Measurements from ENCODE around the gene AUTS2.

Gene AUTS2

DNA sequence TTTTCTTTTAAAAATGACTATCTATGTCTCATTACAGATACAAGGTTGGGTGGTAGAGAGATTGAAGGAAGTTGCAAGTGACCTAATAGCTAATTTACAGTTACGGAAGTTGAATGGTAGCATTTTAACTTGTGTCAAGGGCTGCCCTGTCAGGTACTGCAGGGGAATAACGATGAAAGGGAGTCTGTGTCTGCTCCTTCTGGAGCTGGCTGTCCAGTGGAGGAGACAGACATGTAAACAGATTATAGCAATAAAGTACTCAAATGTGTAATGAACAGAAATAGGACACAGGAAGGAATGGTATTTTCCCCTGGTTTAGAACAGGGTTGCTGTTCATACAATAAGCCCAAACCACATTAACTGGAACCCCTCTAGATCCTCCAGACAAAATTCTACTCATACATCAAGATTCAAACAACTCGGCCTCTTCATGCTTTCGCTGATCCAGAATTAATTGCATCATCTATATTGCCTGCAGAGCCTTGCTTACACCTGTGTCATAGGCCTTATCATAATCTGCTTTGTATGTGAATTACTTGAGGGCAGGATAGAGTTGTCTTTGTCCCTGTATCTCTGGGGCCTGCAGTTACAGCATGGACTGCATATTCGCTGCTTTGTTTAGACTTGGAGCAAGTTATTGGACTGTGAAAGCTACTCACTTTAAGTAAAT, 42.8 kb downstream of the AUTS2 start:
- no peak overlapping the region for H3K4me3 ChIP-seq (ENCODE audit: low read depth, low read length)
- TF ChIP-seq, protein P1, sequence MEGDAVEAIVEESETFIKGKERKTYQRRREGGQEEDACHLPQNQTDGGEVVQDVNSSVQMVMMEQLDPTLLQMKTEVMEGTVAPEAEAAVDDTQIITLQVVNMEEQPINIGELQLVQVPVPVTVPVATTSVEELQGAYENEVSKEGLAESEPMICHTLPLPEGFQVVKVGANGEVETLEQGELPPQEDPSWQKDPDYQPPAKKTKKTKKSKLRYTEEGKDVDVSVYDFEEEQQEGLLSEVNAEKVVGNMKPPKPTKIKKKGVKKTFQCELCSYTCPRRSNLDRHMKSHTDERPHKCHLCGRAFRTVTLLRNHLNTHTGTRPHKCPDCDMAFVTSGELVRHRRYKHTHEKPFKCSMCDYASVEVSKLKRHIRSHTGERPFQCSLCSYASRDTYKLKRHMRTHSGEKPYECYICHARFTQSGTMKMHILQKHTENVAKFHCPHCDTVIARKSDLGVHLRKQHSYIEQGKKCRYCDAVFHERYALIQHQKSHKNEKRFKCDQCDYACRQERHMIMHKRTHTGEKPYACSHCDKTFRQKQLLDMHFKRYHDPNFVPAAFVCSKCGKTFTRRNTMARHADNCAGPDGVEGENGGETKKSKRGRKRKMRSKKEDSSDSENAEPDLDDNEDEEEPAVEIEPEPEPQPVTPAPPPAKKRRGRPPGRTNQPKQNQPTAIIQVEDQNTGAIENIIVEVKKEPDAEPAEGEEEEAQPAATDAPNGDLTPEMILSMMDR (IDR thresholded peaks at IDR 0.05; ENCODE audit: low read depth, low read length, missing control alignments): no peak
- no peak for DNase-seq (ENCODE audit: low read depth)

DNA sequence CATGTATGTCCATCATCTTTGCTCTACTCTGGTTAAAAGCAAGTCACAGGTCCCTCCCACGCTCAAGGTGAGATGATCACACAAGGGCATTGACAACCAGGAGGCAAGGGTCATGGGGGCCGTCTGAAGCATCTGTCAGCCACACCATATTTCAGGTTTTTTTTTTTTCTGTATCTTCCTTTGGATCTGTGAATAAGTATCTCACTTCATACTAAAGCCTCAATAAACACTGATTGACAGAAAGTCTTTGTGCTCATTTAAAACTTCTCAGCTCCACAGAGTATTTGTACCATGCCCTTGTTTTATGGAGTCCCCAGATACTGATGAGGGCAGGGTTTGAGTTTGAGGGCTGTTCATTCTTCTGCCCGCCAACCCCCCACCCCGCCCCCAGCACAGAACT, 45.0 kb downstream of the AUTS2 start:
- TF ChIP-seq, protein P1 (IDR thresholded peaks at IDR 0.05; ENCODE audit: low read depth, low read length, missing control alignments): no peak
- DNase-seq (ENCODE audit: low read depth): no peak
- H3K4me3 ChIP-seq (ENCODE audit: low read depth, low read length): no peak overlapping the region

DNA sequence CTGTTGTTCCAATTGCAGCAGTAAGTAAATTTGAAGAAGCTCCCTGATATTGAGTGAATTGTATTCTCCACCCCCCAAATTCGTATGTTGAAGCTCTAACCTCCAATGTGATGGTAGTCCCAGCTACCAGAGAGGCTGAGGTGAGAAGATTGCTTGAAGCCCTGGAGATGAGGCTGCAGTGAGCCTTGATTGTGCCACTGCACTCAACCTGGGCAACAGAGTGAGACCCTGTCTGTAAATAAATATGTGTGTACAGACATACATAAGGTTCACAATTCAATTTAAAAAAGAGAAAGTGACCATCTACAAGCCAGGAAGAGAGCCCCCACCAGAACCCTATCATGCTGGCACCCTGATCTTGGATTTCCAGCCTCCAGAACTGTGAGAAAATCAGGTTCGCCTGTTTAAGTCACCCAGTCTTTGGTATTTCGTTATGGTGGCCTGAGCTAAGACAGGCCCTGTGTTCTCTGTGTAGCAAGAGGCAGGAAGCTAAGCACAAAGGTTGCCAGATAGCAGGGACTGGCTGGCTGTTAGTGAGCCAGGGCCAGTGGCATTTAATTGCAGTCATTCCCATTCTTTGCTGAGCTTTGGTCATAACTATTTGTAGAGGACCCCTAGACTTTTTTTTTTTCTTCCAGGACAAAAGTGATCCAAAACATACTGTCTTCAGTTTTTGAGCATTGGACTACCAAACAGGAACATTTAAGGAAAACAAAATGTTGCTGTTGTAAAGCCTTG, 45.6 kb downstream of the AUTS2 start:
- TF ChIP-seq, protein P1 (IDR thresholded peaks at IDR 0.05; ENCODE audit: low read depth, low read length, missing control alignments): no peak
- H3K4me3 ChIP-seq (ENCODE audit: low read depth, low read length): no peak overlapping the region
- DNase-seq (ENCODE audit: low read depth): no peak

DNA sequence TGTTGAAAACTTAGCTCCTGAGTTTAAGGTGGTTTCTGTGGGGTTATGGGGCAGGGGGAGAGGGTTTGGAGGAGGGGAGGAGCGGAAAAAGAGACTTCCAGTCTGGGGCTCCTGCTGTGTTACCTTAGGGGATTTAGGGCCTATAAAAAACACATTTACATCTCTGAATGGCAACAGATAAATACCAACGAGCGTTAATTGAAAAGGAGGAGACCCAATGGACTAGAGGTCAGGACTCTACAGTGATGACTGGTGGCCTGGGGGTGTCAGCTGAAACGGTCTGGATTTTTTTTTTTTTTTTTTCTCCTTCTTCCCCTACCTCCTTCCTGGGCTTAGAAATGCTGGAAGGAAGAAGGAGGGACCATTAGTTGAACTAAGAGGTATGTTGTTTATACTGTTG, 47.4 kb downstream of the AUTS2 start:
- TF ChIP-seq, protein P1 (IDR thresholded peaks at IDR 0.05; ENCODE audit: low read depth, low read length, missing control alignments): no peak
- DNase-seq (ENCODE audit: low read depth): no peak
- H3K4me3 ChIP-seq (ENCODE audit: low read depth, low read length): no peak overlapping the region

DNA sequence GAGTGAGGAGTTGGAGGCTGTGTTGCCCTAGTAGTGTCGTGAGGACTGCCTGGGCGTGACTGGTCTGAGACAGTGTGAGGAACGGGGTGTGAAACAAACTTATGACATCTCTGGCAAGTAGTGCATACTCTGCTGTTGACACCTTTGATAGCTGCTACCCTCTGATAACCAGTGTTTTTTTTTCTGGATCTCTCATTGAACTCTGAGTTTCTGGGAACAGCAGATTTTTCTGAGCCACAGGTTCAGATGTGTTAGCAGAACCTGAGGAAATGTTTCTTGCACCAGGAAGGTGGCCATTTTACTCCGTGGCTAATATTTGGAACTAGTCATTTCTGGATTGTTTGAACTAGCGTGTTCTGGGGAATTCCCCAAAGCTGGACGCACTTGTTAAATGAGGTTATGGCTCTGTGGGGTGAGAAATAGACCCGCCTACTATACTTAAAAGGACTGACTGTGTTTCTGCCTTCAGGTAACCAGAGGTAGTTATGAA, 52.9 kb downstream of the AUTS2 start:
- TF ChIP-seq, protein P1 (IDR thresholded peaks at IDR 0.05; ENCODE audit: low read depth, low read length, missing control alignments): no peak
- DNase-seq (ENCODE audit: low read depth): peak; percentile 60
- H3K4me3 ChIP-seq (ENCODE audit: low read depth, low read length): no peak overlapping the region

DNA sequence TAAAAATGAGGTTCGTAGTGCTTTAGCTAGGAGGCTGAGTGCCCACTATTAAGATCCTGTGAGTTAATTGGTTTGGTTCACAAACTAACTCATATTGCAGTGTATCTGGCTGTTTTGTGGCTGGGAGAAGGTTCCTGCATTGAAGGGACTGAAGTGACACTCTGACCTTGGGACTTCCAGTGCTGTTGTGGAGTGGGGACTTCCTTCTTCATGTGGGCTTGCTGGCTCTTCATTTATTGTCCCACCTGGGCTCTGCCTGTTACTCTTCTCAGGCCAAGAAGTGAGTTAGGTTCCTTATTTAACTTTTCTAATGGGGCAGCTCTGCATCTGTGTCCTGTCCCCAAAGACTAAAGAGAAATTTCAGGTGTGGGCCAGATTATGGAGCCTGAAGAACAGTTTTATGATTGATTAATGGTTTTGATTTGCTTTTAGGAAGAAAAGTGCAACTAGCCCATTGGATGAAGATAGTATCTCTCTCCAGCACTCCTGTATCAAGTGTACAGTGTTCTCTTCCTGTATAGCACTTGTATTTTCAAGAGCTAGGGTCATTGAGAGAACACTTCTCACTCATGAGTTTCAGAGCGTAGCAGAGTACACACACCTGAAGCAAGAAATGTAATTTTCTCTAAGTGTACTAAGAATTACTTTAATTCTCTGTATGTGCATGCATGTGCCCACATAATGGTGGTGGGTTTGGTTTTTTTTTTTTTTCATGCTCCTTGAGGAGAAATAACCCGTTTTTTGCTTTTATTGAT, 54.8 kb downstream of the AUTS2 start:
- TF ChIP-seq, protein P1 (IDR thresholded peaks at IDR 0.05; ENCODE audit: low read depth, low read length, missing control alignments): no peak
- no peak overlapping the region for H3K4me3 ChIP-seq (ENCODE audit: low read depth, low read length)
- no peak for DNase-seq (ENCODE audit: low read depth)

Data from GM12864 (cell line).